Muscle layer of duodenum (tissue), 2 donors: Measurements from ENCODE around the gene NUDT19.

Experiments
- H3K27ac ChIP-seq: one replicate; pipeline ENCODE4 v1.7.0; 2013; ENCODE audit warnings: mild to moderate bottlenecking, low read length
- H3K27me3 ChIP-seq: one replicate; pipeline ENCODE4 v1.7.0; 2013; ENCODE audit warnings: low read depth, mild to moderate bottlenecking, control low read depth, low read length
- H3K36me3 ChIP-seq, 2 donors: one replicate each; pipeline ENCODE4 v1.7.0; 2013; ENCODE audit warnings: low read length in 2 of 2, control low read depth in 1 of 2, mild to moderate bottlenecking in 1 of 2; ENCODE audit not compliant: insufficient read depth in 2 of 2, control insufficient read depth in 1 of 2
- H3K4me1 ChIP-seq, 2 donors: one replicate each; pipeline ENCODE4 v1.7.0; 2013; ENCODE audit warnings: low read length in 2 of 2, mild to moderate bottlenecking in 2 of 2, control low read depth in 1 of 2, moderate library complexity in 1 of 2; ENCODE audit not compliant: insufficient read depth in 2 of 2, control insufficient read depth in 1 of 2
- H3K4me3 ChIP-seq, 2 donors: one replicate each; pipeline ENCODE4 v1.7.0; 2013; ENCODE audit warnings: low read length in 2 of 2, low read depth in 1 of 2, mild to moderate bottlenecking in 1 of 2
- H3K9me3 ChIP-seq, 2 donors: one replicate each; pipeline ENCODE4 v1.7.0; 2013; ENCODE audit warnings: low read length in 2 of 2, control low read depth in 1 of 2, mild to moderate bottlenecking in 1 of 2; ENCODE audit not compliant: control insufficient read depth in 1 of 2
- donor health status: healthy.

NUDT19 gene

GRCh38 chr19:32675720-32676185 is 15.9 kb upstream of the NUDT19 start, which contains the start of gene RGS9BP:
Gene RGS9BP, plus strand, starts transcription at chr19:32675848. Its CDS starts 416 bp downstream, at chr19:32676264.
- H3K9me3 ChIP-seq = no peaks in the 10 kb centered on the region
- H3K27ac ChIP-seq = peak within 1 kb of the TSS; percentile 31
- H3K36me3 ChIP-seq = no peaks in the 10 kb centered on the region
- peaks cover 4 to 33% of the 10 kb centered on the region in 2 donors for H3K4me1 ChIP-seq
- H3K4me3 ChIP-seq = peak within 1 kb of the TSS; percentile 66 to 90
- peaks cover 11% of the 10 kb centered on the region for H3K27me3 ChIP-seq

GRCh38 chr19:32676186-32676894 is 15.3 kb upstream of the NUDT19 start:
- Histone ChIP-seq H3K4me1 (peaks cover 4 to 33% of the 10 kb centered on the region in 2 donors), H3K27me3 (peaks cover 11% of the 10 kb centered on the region), H3K9me3 (no peaks in the 10 kb centered on the region), H3K36me3 (no peaks in the 10 kb centered on the region), H3K4me3 (peak overlapping the region; percentile 66 to 90), H3K27ac (no peak overlapping the region)

- H3K9me3 ChIP-seq = no peaks in the 10 kb centered on the region
- H3K36me3 ChIP-seq = no peaks in the 10 kb centered on the region
- peaks cover 11% of the 10 kb centered on the region for H3K27me3 ChIP-seq
- H3K4me3 ChIP-seq = peak overlapping the region in 1 of 2 donors; percentile 90
- no peak overlapping the region for H3K27ac ChIP-seq
- peaks cover 4 to 33% of the 10 kb centered on the region in 2 donors for H3K4me1 ChIP-seq
Measured at GRCh38 chr19:32676895-32677359, 14.7 kb upstream of the NUDT19 start.

- Histone ChIP-seq H3K9me3 (no peaks in the 10 kb centered on the region), H3K27me3 (peaks cover 11% of the 10 kb centered on the region), H3K27ac (no peak overlapping the region), H3K4me1 (peaks cover 4 to 28% of the 10 kb centered on the region in 2 donors), H3K4me3 (no peak overlapping the region), H3K36me3 (no peaks in the 10 kb centered on the region)
Measured at GRCh38 chr19:32677657-32678056, 14.0 kb upstream of the NUDT19 start.

- Histone ChIP-seq H3K4me3 (no peak overlapping the region), H3K27ac (no peak overlapping the region), H3K4me1 (peaks cover 0 to 8% of the 10 kb centered on the region in 2 donors), H3K36me3 (no peaks in the 10 kb centered on the region), H3K9me3 (no peaks in the 10 kb centered on the region), H3K27me3 (peaks cover 11% of the 10 kb centered on the region)
Measured at GRCh38 chr19:32680986-32681385, 10.6 kb upstream of the NUDT19 start.

GRCh38 chr19:32682317-32682716 is 9.3 kb upstream of the NUDT19 start:
- Histone ChIP-seq H3K4me1 (no peaks in the 10 kb centered on the region), H3K36me3 (no peaks in the 10 kb centered on the region), H3K27me3 (no peaks in the 10 kb centered on the region), H3K27ac (no peak overlapping the region), H3K4me3 (no peak overlapping the region), H3K9me3 (no peaks in the 10 kb centered on the region)

GRCh38 chr19:32686847-32687475 is 4.7 kb upstream of the NUDT19 start:
- H3K4me3 ChIP-seq = no peak overlapping the region
- no peaks in the 10 kb centered on the region for H3K9me3 ChIP-seq
- peaks cover 8 to 10% of the 10 kb centered on the region in 2 donors for H3K4me1 ChIP-seq
- H3K27me3 ChIP-seq = no peaks in the 10 kb centered on the region
- no peak overlapping the region for H3K27ac ChIP-seq
- H3K36me3 ChIP-seq = no peaks in the 10 kb centered on the region

- no peaks in the 10 kb centered on the region for H3K27me3 ChIP-seq
- no peaks in the 10 kb centered on the region for H3K36me3 ChIP-seq
- H3K4me3 ChIP-seq = no peak overlapping the region
Measured at GRCh38 chr19:32687681-32688080, 3.9 kb upstream of the NUDT19 start.

GRCh38 chr19:32688311-32688710 is 3.3 kb upstream of the NUDT19 start:
- no peaks in the 10 kb centered on the region for H3K36me3 ChIP-seq
- no peak overlapping the region for H3K27ac ChIP-seq
- no peaks in the 10 kb centered on the region for H3K27me3 ChIP-seq
- H3K4me1 ChIP-seq = peaks cover 8 to 18% of the 10 kb centered on the region in 2 donors
- H3K9me3 ChIP-seq = no peaks in the 10 kb centered on the region
- no peak overlapping the region for H3K4me3 ChIP-seq

More at GRCh38 chr19:32687681-32688080, 3.9 kb upstream of the NUDT19 start:
- peaks cover 8 to 12% of the 10 kb centered on the region in 2 donors for H3K4me1 ChIP-seq
- H3K9me3 ChIP-seq = no peaks in the 10 kb centered on the region
- H3K27ac ChIP-seq = no peak overlapping the region

GRCh38 chr19:32691952-32692726 is 518 bp downstream of the NUDT19 start:
- no peaks in the 10 kb centered on the region for H3K36me3 ChIP-seq
- H3K27ac ChIP-seq = peak overlapping the region; percentile 27
- H3K27me3 ChIP-seq = no peaks in the 10 kb centered on the region
- H3K4me3 ChIP-seq = peak overlapping the region; percentile 73 to 87
- H3K9me3 ChIP-seq = no peaks in the 10 kb centered on the region
- H3K4me1 ChIP-seq = peaks cover 8 to 37% of the 10 kb centered on the region in 2 donors

- H3K4me3 ChIP-seq = peak overlapping the region; percentile 73 to 87
- H3K27me3 ChIP-seq = no peaks in the 10 kb centered on the region
- H3K9me3 ChIP-seq = no peaks in the 10 kb centered on the region
- H3K36me3 ChIP-seq = no peaks in the 10 kb centered on the region
- H3K4me1 ChIP-seq = peaks cover 8 to 37% of the 10 kb centered on the region in 2 donors
- peak overlapping the region; percentile 27 for H3K27ac ChIP-seq
Measured at GRCh38 chr19:32692727-32693061, 1.1 kb downstream of the NUDT19 start.
